GM21515 (cell line): ENCODE data around the gene SLIT1.

Experiments used
- ATAC-seq: cut with Tn5 transposase; IDR thresholded peaks from one replicate; pipeline ENCODE4 v1.9.1; 2021; ENCODE audit not compliant: unreplicated experiment

The SLIT1 gene

DNA sequence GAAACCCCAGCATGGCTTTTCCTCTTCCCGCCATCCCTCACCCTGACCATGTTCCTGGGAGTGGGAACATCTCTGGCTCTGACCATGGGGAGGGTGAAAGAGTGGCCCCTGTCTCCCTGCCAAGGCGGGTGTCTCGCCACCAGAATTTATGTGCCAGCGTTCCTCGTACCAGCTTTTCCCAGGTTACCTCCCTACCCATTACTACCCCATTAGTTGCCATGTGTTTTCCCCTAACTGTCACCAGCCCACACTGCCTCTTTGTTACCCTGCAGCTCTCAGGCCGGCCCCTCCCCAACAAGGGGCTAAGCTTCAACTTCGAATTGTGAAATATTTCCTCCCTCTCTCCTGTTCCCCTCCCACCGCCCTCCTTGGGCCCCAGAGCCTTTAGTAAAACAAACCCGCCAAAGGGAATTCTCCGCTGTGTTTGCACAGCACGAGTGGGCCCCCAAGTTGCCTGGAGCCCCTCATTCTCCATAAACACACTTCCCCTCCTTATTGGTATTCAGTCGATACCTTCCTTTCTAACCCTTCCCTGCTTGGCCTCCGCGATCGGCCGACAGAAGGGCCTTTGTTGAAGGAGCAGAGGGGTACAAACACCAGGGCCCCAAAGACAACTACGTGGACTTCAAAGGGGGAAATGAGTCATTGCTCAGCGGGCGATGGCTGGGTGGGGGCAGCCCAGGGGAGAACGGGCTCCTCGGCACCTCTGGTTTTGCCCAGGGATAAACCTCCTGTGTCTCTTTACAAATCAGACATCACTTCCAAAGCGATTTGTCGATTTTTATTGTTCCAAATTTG lies 45.5 kb downstream of the SLIT1 start:
- ATAC-seq: no peak

DNA sequence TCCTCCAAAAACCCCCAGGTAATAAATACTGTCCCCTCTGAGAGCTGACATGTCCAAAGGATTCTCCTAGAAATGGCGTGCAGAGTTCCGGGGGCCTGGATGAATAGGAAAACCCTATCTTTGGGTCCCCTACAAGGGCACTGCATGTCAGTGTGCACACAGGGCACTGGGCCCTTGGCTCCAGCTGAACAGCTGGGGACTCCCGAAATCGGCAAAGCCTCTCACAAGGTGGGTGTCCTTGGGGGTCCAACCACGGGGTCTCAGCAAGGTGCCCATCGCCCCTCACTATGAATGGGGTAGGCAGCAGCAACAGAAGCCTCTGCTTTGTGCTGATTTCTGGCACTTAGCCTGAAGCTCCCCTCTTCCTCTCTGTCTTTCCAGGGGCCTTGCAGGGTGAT lies 46.1 kb downstream of the SLIT1 start:
- ATAC-seq: no peak

DNA sequence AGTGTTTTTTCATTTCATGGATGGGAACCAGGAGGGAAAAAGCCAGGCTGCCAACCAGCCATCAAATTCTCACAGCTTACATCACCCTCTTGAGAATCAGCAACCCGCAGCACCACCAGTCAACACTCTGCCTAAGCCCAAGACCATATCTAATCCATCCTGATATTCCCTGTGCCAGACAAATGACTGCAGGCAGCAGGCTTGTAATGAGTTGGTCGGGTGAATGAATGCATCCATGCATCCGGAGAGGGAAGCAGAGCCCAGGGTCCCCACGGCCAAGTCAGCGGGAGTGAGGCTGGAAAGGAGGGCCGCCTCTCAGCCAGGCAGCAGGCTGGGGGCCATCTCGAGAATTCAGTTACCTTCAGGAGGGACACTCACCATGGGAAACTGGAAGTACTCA lies 46.9 kb downstream of the SLIT1 start:
- ATAC-seq: no peak

- ATAC-seq: no peak
Measured at GRCh38 chr10:97138174-97138573, 47.6 kb downstream of the SLIT1 start.

DNA sequence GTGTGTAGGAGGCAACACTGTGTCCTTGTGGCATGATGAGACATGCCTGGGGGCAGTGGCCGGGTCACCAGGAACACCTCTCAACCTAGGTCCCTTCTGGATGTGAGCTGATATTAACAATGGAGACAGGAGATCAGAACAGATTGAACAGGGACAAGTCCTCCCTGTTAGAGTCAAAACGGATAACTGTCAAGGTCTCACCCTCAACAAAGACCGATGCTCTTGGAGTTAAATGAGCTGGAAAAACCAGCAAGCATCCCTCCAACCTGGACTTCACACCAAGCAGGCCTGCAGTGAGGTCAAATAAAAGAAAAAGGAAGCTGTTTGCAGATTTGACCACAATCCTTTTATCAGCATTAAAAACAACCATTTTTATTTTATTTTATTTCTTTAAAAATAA lies 49.0 kb downstream of the SLIT1 start:
- no peak for ATAC-seq

DNA sequence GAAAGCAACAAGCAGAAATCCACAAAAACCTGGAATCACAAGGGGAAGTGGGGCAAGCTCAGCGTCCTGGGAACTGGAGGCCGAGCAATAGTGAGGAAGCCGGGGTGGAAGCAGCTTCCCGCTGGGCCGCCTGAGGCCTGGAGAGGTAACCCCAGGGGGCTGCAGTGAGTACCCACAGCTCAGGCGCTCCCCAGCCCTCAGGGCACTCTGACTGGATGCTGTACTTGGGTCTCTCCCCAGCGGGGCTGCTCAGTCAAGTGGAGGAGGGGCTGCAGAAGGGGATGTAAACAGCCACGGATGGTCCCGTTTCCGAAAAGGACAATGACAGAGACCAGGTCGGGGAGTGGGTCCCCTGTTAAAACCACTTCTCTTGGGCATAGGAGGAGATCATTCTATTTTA lies 50.3 kb downstream of the SLIT1 start:
- ATAC-seq: no peak

DNA sequence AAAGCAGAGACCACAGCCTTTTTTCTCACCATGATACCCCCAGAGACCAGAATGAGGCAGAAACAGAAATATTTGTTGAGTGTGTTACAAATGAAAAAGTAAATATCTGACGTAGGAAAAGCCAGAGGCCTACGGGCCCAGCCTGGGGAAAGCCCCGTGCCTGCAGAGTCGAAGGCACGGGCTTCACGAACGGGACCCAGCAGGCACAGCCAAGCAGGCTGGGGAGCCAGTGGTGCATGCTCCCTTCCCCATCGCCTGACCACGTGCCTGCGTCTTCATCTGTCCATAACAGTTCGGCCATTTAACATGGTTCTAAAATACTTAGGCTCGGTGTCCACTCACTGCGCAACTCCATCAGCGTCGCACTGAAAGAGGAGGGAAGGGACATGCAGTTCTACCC lies 50.8 kb downstream of the SLIT1 start:
- ATAC-seq: no peak

DNA sequence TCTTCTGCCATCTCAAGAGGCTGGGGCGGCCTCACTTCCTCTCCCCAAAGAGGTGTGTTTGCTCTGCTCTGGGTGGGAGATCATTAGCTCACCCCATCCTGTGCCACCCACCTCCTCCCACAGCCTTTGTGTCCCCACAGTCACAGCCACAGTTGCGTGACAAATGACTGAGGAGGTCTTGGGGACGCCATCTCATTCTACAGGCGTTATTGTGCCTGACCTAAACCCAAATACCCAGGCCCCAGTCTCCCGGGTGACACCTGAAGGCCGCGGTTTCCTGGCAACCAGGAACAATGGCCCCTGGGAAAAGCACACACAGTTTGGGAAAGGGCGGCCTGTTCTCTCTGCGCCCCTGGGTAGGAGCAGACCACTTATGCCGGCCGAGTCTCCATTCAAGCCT lies 51.6 kb downstream of the SLIT1 start:
- ATAC-seq: no peak

- no peak for ATAC-seq
Measured at GRCh38 chr10:97132273-97132672, 53.5 kb downstream of the SLIT1 start.

DNA sequence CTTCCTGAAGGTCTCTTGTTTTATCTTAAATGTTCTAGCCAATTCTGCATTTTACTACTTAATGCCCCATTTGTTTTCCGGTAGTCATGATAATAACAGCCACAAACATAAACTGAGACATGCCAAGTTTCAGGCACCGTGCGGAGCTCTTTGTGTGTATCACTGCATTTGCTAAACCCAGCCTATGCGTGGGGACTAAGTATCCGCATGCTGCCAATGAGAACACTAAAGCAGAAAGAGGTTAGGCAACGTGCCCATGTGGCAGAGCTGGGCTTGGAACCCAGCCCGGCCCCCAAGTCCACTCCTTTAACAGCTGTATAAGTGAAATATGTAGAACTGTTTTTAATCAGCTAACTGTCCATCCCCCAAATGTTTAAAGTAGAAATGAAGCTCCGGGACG lies 54.1 kb downstream of the SLIT1 start:
- ATAC-seq: no peak

- ATAC-seq: no peak
Measured at GRCh38 chr10:97131181-97131628, 54.6 kb downstream of the SLIT1 start.

DNA sequence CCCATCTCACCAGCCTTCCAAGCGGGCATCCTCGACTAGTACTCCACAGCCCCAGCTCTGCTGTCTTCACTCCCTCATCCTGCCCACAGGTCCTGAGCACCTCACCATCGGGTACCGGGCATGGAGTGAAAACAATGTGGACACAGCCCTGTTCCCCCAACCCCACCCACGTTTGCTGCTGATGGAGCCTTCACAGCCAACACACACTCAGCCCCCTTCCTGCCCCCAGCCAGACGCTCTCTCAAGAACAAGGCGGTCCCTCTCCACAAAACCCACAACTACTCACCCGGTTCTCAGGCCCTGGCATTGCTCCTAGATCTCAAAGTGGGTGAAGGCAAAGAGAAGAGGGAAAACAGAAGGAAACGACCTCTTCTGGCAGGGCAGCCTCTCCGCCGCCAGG lies 56.1 kb downstream of the SLIT1 start:
- ATAC-seq: no peak

- no peak for ATAC-seq
Measured at GRCh38 chr10:97128516-97129154, 57.1 kb downstream of the SLIT1 start.

DNA sequence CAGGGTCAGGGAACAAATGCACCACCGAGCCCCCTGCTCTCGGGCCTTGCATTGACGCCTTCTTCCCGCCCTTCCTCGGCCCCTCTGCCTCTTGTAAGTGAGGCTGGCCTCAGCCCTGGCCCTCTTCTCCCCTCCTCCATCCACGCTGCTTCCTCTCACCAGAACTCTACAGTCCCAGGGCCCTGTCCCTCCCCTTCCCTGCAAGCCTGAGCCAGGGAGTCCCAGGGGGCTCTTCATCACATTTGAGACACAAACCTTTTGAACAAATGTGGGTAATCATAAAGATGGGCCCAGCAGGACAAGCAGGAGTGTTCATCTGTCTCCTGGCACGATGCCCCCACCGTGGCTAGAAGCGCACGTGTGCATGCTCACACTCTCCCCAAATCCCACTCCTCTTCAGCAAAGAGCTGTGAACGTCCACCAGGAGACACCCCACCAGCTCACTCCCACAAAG lies 57.7 kb downstream of the SLIT1 start:
- ATAC-seq: no peak

DNA sequence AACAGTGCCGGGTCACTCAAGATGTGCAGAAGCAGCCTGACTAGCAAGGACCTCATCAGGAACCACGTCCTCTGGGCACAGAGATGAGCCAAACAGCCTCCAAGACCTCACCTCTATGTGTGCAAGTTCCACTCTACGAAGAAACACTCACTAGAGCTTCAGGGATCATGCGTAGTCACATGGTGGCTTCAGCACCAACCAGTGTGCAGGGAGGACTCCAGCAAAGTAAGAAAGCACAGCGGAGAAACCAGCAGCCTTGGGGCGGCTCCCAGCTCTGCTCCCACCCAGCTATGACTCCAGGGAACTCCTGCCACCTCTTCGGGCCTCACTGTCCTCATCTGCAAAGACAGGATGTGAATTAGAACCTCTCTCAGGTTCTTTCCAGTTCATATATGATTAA lies 58.2 kb downstream of the SLIT1 start:
- no peak for ATAC-seq

- no peak for ATAC-seq
Measured at GRCh38 chr10:97124211-97124610, 61.5 kb downstream of the SLIT1 start.

GRCh38 chr10:97123765-97124164 lies 62.0 kb downstream of the SLIT1 start:
- no peak for ATAC-seq

- ATAC-seq: no peak
Measured at GRCh38 chr10:97121041-97121440, 64.7 kb downstream of the SLIT1 start.

DNA sequence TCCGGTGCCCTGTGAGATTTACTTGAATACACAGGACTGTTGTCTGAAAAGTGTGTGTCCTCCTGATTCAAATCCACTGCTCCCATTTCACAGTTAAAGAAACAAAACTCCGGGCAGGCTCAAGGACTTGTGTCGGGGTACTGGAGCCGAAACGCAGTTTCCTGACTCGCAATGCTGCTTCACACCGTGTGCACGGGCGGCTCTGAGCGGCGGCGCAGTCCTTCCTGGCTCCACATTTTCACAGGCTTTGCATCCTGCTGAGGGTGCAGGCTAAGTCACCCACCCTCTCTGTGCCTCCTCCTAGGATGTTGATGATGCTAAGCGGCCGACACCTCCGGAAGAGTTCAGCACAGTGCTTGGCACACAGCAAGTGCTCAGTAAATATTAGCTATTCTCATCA lies 65.4 kb downstream of the SLIT1 start:
- ATAC-seq: no peak

DNA sequence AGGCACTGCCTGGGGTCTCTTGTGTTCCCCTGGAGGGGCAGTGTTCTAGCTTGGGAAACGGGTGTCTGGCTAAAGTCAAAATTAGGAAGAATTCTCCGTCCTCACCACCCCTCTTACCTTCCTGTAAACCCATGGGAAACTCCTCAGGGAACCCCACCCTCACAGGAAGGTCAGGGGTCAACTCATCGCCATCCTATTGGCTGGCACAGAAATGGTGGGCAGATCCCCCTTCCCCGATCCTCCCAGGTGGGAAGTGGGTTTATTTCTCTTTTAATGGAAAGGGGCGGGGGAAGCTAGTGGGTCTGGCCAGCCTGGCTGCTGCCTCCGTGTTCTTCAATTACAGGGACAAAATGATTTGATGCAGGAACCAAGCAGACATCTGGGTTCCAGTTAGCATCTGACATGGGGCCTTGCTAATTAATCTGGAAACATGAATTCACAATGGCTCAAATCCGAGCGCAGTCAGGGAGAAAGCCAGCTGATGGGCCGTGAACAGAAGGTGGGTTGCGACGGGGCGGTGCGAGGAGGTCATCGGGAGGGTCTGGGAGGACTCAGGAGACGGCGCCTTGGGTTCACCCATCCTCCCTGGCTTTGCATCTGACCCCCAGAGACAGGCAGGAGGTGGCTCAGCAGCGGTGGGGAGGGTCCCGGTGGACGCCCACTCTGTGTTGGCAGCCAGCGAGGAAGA lies 66.6 kb downstream of the SLIT1 start:
- no peak for ATAC-seq

DNA sequence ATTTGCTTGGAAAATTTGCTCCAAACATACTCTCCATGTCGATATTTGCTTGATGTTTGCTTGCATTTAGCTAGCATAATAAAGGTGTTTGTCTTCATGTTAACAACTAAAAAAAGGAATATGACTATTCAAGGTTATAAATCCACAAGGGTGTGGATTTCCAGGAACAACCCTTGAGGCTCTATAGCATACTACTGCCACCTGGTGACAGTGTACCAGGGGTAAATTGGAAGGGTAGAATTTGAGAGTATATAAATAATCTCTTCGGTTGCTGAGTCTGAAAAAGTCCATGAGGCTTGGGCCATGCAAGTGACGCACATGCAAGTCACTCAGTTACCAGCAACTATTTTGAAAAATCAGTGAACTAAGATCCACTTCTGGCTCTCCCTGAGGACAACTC lies 68.4 kb downstream of the SLIT1 start:
- no peak for ATAC-seq
